Lower lobe of right lung (tissue), 2 donors: ENCODE data around the gene MYOM3. TPM values are rescaled to one million over a fixed set of nuclear protein-coding genes. Genes with fewer than 3 reads are reported as not detected.

Experiments
- ATAC-seq, 2 donors: fragments of 200-7000 bp; cut with Tn5 transposase; one replicate each; pipeline ENCODE4 v1.9.1; 2020 to 2022; ENCODE audit warnings: mild to moderate bottlenecking in 2 of 2, moderate library complexity in 2 of 2
- DNase-seq: peaks from one replicate; pipeline ENCODE4 v3.0.0-alpha.2; 2020
- H3K27ac ChIP-seq: fragments of 200-600 bp; one replicate; pipeline ENCODE4 v1.8.0; 2022
- H3K27me3 ChIP-seq: fragments of 200-600 bp; one replicate; pipeline ENCODE4 v1.8.0; 2022; ENCODE audit warnings: low read depth
- H3K36me3 ChIP-seq: fragments of 200-600 bp; one replicate; pipeline ENCODE4 v1.8.0; 2022; ENCODE audit warnings: mild to moderate bottlenecking
- H3K4me1 ChIP-seq: fragments of 200-600 bp; one replicate; pipeline ENCODE4 v1.8.0; 2022
- H3K4me3 ChIP-seq: fragments of 200-600 bp; one replicate; pipeline ENCODE4 v1.8.0; 2022; ENCODE audit warnings: mild to moderate bottlenecking
- H3K9me3 ChIP-seq: fragments of 200-600 bp; one replicate; pipeline ENCODE4 v1.8.0; 2022
- intact Hi-C: fragments of 100-400 bp; cut with DNase I; formaldehyde crosslinking; loops from one replicate; pipeline ENCODE4 v1.11.0; 2022
- total RNA-seq: library from RNA; stranded (reverse); fragmentation: NEBNext Ultra II Directional; extraction: Animal tissue kit (Norgen Biotek cat#: 25700); gene quantifications from one replicate; pipeline ENCODE4 v1.2.1, GENCODE V29; 2021
- TF ChIP-seq, protein P1 (sequence below): fragments of 200-600 bp; IDR thresholded peaks from one replicate; pipeline ENCODE4 v1.8.0; 2022; ENCODE audit warnings: antibody characterized with exemption, mild to moderate bottlenecking
- donor health status: DM: no; HTN: yes; CAD: no; lungs with severe emphysema.

MYOM3 gene
- total RNA-seq, 1 donor from 2014 or later, result 0.15 TPM

DNA sequence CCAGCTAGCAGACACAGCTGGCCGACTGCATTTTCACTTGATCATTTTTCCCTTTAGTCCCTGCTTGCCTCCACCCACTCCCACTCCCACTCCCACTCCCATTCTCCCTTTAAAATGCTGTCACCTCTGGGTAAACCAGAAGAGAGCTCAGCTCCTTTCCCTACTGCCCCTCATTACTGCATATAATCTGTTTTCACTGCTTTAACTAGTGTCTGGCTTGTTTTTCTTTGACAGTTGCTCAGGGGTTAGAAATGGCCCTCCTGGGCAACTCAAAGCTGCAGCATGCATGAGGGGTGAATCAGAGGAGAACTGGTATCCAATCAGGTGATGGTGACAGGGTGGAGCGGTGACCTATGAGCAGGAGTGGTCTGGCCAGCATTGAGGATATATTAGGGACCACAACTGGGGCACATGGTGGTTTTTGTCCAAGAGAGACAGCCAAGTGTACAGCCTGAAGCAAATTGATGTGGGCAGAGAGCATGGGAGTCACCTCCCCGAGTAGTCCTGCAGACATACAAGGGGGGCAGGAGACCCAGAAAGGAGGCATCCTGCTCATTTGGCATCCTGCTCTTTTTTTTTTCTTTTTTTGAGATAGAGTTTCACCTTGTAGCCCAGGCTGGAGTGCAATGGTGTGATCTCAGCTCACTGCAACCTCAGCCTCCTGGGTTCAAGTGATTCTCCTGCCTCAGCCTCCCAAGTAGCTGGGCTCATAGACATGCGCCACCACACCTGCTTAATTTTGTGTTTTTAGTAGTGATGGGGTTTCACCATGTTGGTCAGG is 89.2 kb downstream of the MYOM3 start:
- Histone ChIP-seq H3K4me1 (peaks cover 42% of the 10 kb centered on the region), H3K36me3 (no peaks in the 10 kb centered on the region), H3K27ac (no peak overlapping the region), H3K27me3 (no peaks in the 10 kb centered on the region), H3K9me3 (no peaks in the 10 kb centered on the region), H3K4me3 (no peak overlapping the region)
- no peak for ATAC-seq
- no peak for DNase-seq
- TF ChIP-seq, protein P1, sequence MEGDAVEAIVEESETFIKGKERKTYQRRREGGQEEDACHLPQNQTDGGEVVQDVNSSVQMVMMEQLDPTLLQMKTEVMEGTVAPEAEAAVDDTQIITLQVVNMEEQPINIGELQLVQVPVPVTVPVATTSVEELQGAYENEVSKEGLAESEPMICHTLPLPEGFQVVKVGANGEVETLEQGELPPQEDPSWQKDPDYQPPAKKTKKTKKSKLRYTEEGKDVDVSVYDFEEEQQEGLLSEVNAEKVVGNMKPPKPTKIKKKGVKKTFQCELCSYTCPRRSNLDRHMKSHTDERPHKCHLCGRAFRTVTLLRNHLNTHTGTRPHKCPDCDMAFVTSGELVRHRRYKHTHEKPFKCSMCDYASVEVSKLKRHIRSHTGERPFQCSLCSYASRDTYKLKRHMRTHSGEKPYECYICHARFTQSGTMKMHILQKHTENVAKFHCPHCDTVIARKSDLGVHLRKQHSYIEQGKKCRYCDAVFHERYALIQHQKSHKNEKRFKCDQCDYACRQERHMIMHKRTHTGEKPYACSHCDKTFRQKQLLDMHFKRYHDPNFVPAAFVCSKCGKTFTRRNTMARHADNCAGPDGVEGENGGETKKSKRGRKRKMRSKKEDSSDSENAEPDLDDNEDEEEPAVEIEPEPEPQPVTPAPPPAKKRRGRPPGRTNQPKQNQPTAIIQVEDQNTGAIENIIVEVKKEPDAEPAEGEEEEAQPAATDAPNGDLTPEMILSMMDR, result no peak
- intact Hi-C loops, result no loop called here

DNA sequence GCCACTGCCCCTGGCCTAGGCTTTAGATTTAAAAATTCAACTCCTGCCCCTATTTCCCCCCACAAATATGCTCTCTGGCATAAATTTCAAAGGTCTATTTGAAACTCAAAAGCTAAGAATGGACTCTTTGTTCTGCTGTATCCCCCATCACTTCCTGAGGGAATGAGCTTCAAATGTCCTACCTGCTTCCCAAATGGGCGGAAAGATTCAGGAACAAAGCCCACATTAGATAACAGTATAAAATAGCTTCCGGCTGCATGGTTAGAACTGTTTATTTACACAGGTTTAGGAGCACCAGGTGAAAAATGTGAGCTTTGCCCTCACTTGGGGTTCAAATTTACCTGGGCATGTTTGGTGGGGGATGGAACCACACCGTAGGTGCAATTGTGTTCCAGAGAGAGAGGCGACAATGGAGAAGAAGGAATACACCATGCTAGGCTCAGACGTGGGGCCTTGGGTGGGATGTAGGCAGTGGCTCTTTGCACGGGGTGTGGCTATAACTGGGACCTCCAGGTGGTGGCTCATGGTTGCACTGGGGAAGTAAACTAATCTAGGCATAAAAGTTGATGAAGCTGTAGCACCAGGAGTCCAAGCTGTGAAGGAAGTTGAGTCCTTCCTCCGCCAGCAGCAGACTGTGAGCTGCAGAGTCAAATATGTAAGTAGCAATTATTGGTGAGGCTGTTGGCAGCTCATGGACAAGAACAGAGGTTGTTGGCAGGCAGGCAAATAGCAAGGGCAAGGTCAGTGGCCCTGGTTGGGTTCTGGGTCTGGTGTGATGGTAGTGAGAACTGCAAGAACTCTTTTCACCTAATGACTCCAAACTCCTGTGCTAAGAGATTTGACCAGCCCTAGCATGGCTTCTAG is 90.3 kb downstream of the MYOM3 start:
- Histone ChIP-seq H3K4me1 (peaks cover 48% of the 10 kb centered on the region), H3K4me3 (no peak overlapping the region), H3K9me3 (no peaks in the 10 kb centered on the region), H3K27me3 (no peaks in the 10 kb centered on the region), H3K27ac (peak overlapping the region; percentile 18), H3K36me3 (no peaks in the 10 kb centered on the region)
- DNase-seq, result no peak
- TF ChIP-seq, protein P1, result no peak
- intact Hi-C loops, result no loop called here
- ATAC-seq, result no peak

- ATAC-seq (no peak), DNase-seq (no peak)
- Histone ChIP-seq H3K4me1 (peaks cover 57% of the 10 kb centered on the region), H3K36me3 (no peaks in the 10 kb centered on the region), H3K27me3 (no peaks in the 10 kb centered on the region), H3K27ac (peak overlapping the region; percentile 81), H3K4me3 (no peak overlapping the region), H3K9me3 (no peaks in the 10 kb centered on the region)
- TF ChIP-seq, protein P1, result no peak
- intact Hi-C loops, result no loop called here
These were observed 91.5 kb downstream of the MYOM3 start for GRCh38 chr1:24020470-24020869.

DNA sequence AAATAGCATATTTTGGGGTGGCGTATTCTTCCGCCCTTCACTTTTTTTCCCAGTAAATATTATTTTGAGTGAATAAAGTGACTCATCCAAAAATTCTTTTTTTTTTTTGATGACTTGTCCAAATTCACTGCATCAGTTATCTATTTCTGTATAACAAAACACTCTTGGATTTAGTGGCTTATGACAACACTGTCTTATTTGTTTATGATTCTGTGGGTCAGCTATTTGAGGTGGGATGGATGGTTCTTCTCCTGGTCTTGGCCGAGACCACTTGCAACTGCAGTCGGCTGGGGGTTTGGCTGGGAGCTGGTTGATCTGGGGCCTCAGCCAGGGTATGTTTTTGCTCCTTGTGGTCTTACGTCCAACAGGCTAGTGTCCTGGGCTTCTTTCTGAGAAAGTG is 91.9 kb downstream of the MYOM3 start:
- Histone ChIP-seq H3K4me3 (no peak overlapping the region), H3K4me1 (peaks cover 57% of the 10 kb centered on the region), H3K27ac (peak overlapping the region; percentile 87), H3K36me3 (no peaks in the 10 kb centered on the region), H3K27me3 (no peaks in the 10 kb centered on the region), H3K9me3 (no peaks in the 10 kb centered on the region)
- intact Hi-C loops, result no loop called here
- TF ChIP-seq, protein P1, result no peak
- no peak for DNase-seq
- ATAC-seq, result peak in 1 of 2 donors; percentile 7

- peak; percentile 94 for DNase-seq
- TF ChIP-seq, protein P1, result no peak
- peak overlapping the region; percentile 87 for H3K27ac ChIP-seq
- intact Hi-C loops, result no loop called here
- peak; percentile 93 to 96 for ATAC-seq
- H3K4me3 ChIP-seq, result no peak overlapping the region
- H3K4me1 ChIP-seq, result peaks cover 57% of the 10 kb centered on the region
- H3K27me3 ChIP-seq, result no peaks in the 10 kb centered on the region
- no peaks in the 10 kb centered on the region for H3K9me3 ChIP-seq
- H3K36me3 ChIP-seq, result no peaks in the 10 kb centered on the region
These were observed 93.0 kb downstream of the MYOM3 start for GRCh38 chr1:24018611-24019580.
